Activated CD8-positive, alpha-beta memory T cell treated with anti-CD3 and anti-CD28 coated beads for 4 hours (primary cell): ENCODE measurements around the gene KLF5.

ENCODE experiments used
- DNase-seq, 2 donors: peaks; one replicate each; pipeline ENCODE4 v3.0.0-alpha.2; 2020; ENCODE audit warnings: low read depth in 2 of 2

The KLF5 gene

DNA sequence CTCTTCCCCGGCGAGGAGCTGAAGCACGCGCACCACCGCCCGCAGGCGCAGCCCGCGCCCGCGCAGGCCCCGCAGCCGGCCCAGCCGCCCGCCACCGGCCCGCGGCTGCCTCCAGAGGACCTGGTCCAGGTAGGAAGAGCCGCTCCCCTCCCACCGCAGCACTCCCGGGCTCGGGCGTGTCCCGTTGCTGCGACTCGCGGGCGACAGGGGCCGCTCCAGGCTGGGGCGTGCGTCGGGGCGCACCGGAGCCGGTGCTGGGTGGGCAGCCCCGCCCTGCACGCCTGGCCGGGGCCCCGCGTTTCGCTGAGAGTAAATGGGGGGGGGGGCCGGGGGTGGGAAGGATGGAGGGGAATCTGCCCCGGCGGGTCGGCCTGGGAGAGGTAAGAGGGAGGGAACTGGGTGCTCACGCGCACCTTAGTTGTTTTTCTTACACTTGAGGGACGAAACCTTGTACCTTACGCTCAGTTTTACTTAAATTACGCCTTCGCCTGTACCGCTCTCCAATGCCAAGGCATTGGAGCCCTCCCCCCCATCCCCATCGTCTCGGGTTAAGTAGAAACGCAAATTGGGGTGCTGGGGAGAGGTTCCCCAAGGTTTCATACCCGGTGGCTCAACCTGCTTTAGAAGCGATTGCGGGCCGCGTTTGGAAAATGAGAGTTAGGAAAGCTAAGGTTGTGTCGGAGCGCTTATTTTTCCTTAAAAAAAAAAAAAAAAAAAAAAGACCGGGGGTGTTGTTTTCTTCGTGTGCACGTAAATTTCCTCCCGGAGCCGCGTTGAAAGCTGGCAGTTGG, 850 bp downstream of the KLF5 start:
- peak in 1 of 2 donors; percentile 13 for DNase-seq

DNA sequence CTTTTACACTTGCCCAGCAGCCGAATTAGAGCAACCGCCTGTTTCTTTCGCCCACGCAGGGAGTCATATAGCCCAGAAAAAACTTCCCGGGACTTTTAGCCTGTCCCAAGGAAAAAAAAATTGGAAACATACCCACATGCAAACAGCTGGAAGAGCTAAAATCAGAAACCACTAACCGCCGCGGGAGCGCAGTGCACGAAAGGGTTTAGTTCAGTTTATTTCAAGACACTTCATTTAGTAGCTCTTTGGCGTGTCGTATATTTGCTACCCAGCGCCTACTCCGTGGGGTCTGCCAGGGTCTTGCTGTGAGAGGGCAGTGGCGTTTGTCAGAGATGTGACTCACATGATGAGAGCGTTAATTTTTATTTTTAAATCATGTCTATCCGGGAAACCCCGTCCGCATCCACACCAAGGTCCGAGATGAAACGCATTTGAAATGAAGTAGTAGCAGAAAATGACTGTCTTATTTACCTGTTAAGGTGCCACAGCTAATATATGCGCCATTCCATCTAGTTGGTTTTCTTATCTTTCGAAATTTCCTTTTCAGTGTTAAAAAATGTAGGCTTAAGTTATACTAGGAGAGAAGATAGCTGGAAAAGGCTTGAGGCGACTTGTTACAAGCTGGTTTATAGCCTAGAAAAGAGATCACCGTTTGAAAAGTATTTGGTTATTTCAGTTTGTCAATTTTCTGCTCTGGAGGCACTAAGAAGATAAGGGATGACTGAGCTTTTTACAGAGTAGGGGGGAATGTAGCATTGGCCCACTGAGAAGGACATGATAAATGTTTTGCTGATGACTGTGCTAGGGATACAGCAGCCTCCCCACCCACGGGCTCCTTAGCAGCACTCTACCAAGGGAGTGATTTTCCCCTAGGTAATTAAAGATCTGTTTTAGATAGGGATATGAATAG, 1.7 kb downstream of the KLF5 start:
- DNase-seq: no peak

DNA sequence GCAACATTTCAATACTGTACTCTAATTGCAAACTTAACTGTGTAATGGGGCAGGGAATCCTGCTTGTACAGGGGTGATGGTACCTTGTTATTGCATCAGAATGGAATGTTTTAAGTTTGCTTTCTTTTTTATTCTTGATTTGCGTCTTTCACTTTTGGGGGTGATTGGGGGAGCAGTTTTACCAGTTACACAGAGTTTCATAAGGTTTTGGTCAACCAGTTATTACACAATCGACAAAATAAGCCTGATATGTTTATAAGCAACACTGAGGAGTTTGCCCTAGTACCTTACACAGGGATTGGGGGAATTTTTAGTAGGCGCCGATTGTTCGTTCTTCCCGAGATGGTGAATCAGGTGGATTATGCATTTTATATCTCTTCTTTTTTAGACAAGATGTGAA, 2.7 kb downstream of the KLF5 start:
- no peak for DNase-seq

DNA sequence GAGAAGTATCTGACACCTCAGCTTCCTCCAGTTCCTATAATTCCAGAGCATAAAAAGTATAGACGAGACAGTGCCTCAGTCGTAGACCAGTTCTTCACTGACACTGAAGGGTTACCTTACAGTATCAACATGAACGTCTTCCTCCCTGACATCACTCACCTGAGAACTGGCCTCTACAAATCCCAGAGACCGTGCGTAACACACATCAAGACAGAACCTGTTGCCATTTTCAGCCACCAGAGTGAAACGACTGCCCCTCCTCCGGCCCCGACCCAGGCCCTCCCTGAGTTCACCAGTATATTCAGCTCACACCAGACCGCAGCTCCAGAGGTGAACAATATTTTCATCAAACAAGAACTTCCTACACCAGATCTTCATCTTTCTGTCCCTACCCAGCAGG, 3.1 kb downstream of the KLF5 start:
- DNase-seq: no peak

DNA sequence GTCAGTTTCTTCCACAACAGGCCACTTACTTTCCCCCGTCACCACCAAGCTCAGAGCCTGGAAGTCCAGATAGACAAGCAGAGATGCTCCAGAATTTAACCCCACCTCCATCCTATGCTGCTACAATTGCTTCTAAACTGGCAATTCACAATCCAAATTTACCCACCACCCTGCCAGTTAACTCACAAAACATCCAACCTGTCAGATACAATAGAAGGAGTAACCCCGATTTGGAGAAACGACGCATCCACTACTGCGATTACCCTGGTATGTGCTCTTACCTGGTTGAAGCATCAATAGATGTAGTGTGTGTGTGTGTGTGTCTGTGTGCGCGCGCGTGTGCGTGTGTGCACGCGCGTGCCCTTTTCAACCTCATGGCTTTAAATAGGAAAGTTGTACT, 3.7 kb downstream of the KLF5 start:
- no peak for DNase-seq

DNA sequence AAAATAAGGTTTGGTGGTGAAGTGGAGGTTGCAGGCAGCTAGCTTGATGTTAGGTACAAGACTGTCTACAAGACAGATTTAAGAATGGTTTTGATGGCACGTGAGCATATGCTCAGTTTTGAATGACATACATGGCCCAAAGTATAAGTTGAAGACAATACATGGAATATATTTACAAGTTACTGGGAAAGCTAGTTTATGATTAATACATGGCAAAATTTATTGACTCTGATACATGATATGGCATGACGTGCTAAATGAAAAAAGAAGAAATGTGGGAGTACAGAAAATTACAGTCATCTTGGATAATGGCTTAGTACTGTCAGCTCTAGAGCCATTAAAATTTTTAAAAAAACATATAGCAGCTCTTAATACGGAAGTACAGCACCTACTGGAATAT, 4.4 kb downstream of the KLF5 start:
- no peak for DNase-seq

DNA sequence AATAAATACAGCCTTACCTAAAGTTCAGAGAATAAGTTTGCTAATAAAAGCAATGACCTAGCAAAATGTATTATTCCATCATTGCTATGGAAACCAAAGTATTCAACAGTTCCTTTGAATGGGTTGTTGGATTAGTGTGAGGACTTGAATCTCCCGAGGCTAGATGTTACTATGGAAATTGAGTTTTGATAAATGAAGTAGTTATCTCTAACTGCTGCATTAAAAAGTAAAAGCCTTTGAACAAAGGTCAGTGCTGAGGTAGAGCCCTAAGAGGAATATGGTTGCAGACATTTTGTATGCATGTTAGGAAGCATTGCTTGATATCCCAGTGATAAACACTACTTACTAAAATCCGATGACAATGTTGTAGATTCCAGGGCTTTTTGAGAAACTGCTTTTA, 6.2 kb downstream of the KLF5 start:
- DNase-seq: no peak

DNA sequence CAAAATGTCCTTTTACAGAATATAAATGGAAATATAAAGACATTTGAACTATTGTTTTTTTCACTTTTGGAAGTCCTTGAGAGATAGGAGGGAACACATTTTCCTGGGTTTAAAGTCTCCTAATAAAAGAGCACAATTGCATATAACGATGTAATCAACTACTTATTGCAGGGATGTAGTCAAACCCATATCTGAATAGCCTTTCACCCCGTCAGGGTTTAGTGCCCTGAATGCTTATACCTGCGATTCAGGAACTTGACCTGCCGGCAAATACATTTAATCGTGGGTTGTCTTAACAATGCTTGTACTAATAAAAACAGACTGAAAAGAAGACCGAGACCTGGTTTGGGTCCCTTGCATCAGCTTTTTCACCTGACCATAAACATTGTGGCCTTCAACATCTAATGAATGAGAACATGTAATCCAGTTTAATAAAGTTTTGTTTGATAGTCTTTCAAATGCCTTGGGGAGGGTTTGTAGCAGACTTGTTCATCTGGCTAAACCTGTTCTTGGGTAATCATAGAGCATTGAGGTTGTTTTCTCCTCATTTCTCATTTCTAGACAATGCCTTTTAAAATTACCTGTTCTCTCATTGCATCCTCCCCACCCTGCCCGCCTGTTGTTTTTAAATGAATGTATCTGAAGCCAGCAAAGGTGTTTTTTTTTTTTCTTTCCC, 7.0 kb downstream of the KLF5 start:
- no peak for DNase-seq

DNA sequence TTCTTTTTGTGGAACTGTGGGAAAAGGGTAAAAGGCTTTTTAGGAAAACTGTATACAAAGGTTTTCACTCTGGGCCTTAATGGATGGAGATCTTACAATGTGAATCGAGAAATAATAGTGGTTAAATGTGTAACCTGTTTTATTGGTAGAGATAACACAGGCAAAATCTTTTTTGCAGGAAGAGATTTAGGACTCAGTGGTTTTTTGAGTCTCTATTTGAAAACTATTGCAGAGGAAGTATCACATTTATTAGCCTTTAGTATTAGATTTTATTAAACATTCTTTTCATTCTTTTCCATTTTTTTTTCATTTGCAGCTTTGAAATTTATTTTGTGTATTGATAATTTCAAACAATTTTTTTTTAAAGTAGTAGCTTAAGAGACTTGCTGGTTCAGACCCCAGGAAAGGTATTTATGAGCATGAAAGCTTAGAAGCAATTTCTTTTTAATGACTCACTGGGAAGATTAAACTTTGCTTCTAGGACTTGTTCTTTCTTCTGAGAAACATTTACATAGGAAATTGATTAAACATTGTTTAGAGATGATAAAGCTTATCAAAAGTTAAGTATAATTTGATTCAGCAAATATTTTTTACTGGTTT, 10.5 kb downstream of the KLF5 start:
- DNase-seq: no peak

DNA sequence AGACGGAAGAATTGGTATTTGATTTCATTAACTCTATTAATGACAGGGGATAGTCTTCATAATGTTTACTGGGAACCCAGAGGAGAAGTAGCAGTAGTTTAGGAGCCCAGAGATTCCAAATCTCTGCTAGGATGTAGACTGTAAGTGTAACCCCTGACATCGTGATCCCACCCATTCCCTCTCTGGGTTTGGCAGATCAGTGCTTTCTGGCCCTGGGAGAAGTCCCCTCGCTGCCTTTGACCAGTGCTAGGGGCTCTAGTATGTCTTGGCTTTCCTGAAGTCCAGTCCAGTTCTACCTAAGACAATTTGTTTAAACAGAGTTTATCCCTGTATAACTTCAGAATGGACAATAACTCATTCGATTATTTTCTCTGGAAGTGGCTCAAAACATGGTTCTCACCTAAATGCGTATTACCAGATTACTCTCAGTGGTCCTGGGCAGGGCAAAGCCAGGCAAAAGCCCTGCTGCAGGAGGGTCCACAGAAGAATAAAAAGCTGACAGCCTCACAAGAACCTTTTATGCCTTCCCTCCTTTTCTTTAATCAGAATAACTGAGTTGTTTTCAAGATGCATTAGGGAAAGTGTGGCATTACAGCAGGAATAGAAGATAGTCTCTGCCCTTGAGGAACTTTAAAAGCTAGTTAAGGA, 11.8 kb downstream of the KLF5 start:
- no peak for DNase-seq

DNA sequence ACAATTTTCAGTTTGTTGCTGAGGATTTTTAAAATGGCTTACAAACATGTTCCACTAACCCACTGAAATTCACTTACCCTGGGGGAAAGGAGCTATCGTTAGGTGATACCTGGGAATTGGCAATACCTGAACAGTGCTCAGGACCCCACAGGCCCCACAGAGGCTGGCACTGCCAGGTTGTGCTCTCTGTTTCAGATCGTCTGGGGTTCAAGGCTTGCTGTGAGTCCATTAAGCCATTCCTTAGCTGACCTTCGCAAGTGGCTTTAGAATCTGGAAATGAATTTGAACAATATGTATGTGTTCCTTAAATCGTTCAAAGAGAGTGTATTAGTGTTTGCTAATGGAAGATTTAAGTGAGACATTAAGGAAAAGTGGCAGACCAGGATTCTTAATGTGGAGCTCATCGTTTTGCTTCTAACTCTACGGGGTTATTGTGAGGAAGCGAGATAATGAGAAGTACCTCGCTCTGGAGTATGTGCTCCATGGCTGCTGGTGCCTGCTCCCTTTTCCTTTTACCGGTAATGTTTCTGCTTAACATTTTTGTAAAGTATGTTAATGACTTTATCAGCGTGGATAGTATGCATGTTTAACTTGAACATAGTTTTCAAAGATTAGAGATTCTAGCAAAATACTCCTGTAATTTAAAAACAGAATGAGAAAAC, 13.6 kb downstream of the KLF5 start:
- DNase-seq: no peak

DNA sequence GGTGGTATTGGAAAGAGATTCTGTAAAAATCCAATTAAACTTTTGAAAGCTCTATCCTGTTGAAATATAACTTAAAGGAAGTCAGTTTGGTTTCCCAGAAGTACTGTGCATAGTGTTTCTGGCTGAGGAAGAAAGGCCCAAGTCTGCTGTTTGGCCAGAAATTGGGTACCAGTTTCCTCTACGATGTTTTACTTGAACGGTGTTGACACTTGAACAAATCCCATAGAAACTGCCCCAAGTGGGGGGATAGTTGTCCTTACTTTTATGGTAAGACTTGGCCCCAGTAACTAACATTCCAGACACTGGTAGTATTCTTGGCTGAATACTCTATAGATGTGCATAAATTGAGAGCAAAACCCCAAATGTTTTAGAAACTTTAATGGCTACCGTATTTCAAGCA, 14.2 kb downstream of the KLF5 start:
- DNase-seq: no peak

DNA sequence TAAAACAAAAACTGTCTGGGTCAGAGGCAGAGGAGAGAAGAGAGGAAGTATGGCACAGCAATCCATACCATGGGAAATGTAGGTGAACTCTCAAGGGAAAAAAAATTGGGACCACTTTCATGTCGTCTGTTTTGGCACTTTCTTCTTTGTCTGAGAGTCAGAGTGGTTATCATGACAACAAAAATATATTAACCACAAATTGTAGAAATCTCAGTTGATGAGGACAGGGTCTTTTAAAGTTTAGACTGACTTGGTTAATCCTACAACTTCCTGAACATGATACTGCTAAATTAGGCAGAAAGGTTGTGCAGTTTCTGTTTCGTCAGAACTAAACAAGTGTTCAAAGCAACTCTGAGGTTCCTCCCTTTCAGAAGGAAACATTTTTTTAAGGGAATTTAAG, 15.2 kb downstream of the KLF5 start:
- DNase-seq: no peak

DNA sequence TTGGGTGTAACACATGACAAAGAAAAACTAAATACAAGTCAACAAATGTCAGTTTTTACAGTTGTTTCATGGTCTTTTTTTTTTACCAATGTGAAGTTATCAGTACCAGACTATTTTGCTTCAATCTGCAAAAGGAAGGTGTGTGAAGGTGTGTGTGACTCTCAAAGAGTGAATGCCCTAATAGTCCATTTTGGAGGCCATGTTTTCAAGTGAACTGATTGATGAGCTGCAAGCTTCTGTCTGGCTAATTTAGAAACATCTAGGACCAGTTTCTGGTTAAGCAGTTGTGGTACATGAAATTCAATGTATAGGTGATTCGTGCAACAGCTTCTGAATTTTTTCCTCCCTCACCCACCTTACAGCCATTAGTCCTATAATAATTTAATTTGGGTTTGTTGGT, 16.1 kb downstream of the KLF5 start:
- no peak for DNase-seq

DNA sequence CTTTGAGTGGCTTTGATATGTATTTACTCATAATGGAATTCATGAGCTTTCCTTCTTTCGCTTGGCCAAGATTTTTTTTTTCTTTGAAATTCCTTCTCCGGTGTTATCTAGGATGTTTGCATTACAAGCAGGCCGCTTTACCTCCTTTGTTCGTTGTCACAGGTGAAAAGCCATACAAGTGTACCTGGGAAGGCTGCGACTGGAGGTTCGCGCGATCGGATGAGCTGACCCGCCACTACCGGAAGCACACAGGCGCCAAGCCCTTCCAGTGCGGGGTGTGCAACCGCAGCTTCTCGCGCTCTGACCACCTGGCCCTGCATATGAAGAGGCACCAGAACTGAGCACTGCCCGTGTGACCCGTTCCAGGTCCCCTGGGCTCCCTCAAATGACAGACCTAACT, 16.7 kb downstream of the KLF5 start:
- DNase-seq: no peak

DNA sequence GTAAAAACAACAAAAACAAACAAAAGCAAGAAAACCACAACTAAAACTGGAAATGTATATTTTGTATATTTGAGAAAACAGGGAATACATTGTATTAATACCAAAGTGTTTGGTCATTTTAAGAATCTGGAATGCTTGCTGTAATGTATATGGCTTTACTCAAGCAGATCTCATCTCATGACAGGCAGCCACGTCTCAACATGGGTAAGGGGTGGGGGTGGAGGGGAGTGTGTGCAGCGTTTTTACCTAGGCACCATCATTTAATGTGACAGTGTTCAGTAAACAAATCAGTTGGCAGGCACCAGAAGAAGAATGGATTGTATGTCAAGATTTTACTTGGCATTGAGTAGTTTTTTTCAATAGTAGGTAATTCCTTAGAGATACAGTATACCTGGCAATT, 17.1 kb downstream of the KLF5 start:
- no peak for DNase-seq

DNA sequence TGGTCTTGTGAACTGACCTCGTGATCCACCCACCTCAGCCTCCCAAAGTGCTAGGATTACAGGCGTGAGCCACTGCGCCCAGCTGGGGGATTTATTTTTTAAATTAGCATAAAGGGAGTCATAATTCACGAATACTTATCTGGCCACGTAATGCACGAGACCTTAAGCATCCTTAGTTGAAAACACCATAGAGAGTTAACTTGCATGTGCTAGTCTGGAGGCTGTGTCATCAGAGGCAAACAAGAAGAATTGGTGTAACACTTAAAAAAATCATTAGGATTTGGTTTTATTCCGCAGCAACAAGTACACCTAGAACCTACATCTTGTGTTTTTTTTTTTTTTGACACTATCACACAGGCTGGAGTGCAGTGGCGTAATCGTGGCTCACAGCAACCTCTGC, 19.1 kb downstream of the KLF5 start:
- DNase-seq: no peak

DNA sequence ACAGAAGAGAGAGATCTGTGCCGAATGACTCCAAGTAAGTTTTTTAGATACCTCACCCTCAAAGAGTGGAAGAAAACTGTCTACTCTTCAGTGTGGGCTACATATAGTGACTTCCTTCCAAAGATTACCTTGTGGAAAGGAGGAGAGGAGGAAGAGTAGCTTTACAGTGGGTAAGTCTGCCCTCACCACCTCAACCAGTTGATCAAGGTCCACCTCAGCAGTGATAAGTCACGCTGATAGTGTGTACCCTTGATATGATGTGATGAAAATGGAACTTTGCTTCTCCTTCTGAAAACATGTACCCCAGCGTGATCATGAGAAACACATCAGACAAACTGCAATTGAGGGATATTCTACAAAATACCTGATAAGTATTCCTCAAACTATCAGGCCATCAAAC, 20.6 kb downstream of the KLF5 start:
- DNase-seq: no peak

DNA sequence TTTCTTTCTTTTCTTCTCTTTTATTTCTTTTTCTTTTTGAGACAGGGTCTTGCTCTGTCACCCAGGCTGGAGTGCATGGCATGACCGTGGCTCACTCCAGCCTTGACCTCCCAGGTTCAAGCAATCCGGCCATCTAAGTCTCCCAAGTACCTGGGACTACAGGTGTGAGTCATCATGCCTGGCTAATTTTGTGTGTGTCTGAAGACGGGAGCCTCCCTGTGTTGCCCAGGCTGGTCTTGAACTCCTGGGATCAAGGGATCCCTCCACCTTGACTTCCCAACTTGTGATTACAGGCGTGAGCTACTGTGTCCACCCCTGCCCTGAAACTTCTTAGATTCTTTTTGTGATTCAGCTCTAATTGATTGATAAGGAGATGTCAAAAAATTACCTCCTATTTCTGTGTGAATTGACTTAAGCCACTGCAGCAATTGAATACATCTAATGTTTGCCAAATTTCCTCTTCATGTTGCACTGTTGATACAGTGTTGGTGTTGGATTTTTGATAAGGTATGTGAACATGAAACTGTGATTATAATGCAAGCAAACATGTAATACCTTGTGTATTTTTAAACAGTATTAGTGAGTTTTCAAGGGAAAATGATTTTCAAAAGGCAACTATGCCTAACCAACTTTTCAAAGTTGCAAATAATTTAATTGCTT, 22.6 kb downstream of the KLF5 start:
- no peak for DNase-seq

DNA sequence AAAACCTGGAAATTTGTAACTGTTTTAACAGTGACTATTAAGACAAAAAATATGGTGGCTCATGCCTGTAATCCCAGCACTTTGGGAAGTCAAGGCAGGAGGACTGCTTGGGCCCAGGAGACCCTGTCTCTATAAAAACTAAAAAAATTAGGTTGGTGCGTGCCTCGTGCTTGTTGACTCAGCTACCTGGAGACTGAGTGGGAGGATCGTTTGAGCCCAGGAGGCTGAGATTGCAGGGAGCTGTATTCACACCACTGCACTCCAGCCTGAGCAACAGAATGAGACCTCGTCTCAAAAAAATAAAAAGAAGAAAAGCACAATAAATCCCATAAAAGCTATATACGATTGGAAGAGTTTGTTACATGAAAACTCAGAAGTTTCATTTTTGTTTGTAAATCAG, 23.7 kb downstream of the KLF5 start:
- no peak for DNase-seq

DNA sequence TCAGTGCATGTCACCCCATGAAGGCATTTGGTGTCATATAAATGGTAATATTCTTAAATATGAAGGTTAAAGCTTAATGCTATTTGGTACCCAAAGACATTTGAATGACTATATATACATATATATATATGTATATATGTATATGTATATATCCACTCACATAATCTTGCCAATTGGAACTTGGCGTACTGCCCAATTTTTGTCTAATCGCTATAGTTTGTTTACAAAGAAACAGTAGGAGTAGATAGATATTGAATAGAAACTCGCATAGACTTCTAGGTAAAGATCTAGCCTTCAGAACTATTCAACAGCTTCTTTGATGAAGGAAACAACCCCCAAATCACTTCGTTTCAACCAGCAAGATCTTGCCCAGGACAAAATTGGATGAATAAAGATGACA, 24.1 kb downstream of the KLF5 start:
- no peak for DNase-seq
